Esophagus (tissue), 2 donors: ENCODE data around the gene CHFR. TPM values are rescaled to one million over a fixed set of nuclear protein-coding genes. Genes with fewer than 3 reads are reported as not detected.
A peak's percentile ranks its signal among the peaks of the same experiment; 100 is the strongest.
"Not testable (repeated sequence)": the region's sequence is repeated elsewhere in the genome, so short reads cannot be mapped to it uniquely, and the experiment has no call there.

Experiments used
- H3K27ac ChIP-seq, 2 donors: one replicate each; pipeline ENCODE4 v1.5.1; 2013; ENCODE audit warnings: low read depth in 2 of 2, mild to moderate bottlenecking in 2 of 2, inconsistent platforms in 1 of 2, low read length in 1 of 2, moderate library complexity in 1 of 2
- H3K27me3 ChIP-seq, 2 donors: one replicate each; pipeline ENCODE4 v1.6.1; 2013; ENCODE audit warnings: low read length in 2 of 2, control low read depth in 1 of 2, mild to moderate bottlenecking in 1 of 2; ENCODE audit not compliant: insufficient read depth in 2 of 2, control insufficient read depth in 1 of 2
- H3K36me3 ChIP-seq, 2 donors: one replicate each; pipeline ENCODE4 v1.6.1; 2013; ENCODE audit warnings: low read length in 1 of 2; ENCODE audit not compliant: control insufficient read depth in 2 of 2, insufficient read depth in 2 of 2
- H3K4me1 ChIP-seq, 2 donors: one replicate each; pipeline ENCODE4 v1.6.1; 2013; ENCODE audit warnings: low read length in 1 of 2; ENCODE audit not compliant: control insufficient read depth in 2 of 2, insufficient read depth in 2 of 2
- H3K4me3 ChIP-seq, 2 donors: one replicate each; pipeline ENCODE4 v1.5.1; 2013; ENCODE audit warnings: low read length in 2 of 2, mild to moderate bottlenecking in 2 of 2, low read depth in 1 of 2, moderate library complexity in 1 of 2
- H3K9me3 ChIP-seq, 2 donors: one replicate each; pipeline ENCODE4 v1.6.1; 2013; ENCODE audit warnings: mild to moderate bottlenecking in 2 of 2, low read depth in 1 of 2, low read length in 1 of 2, moderate library complexity in 1 of 2; ENCODE audit not compliant: control insufficient read depth in 2 of 2, insufficient read depth in 1 of 2
- WGBS, 2 donors: extraction: QIAGEN DNeasy Blood & Tissue Kit; methylation state at CpG; one replicate each; pipeline ENCODE4 v1.1.7; 2013; 5-methylcytosine and 5-hydroxymethylcytosine counted together
- polyA plus RNA-seq, 2 donors: library from polyadenylated mRNA; stranded (reverse); fragments of 200-250 nt; gene quantifications; one replicate each; pipeline ENCODE4 v1.2.3, GENCODE V29; 2013
- donor health status: healthy with polysubstance abuse.
- donor health status: Bipolar disorder and iron deficiency.

Gene CHFR
- polyA plus RNA-seq, 2 donors: 20.4 to 30.2 TPM

DNA sequence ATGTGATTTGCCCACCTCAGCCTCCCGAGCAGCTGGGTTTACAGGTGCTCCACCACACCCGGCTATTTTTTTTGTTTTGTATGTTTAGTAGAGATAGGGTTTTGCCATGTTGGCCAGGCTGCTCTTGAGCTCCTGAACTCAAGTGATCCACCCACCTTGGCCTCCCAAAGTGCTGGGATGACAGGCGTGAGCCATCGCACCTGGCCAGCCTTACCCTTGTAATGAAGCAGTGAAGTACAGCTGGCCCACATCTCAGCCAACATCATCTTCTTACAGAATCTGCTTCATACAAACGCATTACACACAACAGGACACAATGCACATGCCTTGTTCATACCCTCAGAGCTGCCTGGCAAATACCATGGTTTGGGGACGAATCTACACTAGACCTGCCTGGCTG, 31.3 kb upstream of the CHFR start:
- Histone ChIP-seq H3K4me1 (no peaks in the 10 kb centered on the region), H3K4me3 (no peak overlapping the region), H3K27me3 (no peaks in the 10 kb centered on the region), H3K9me3 (peaks cover 13 to 25% of the 10 kb centered on the region in 2 donors), H3K27ac (no peak overlapping the region), H3K36me3 (no peaks in the 10 kb centered on the region)
- WGBS, 2 donors: 94% methylated on average over 6 of the region's 6 CpGs

DNA sequence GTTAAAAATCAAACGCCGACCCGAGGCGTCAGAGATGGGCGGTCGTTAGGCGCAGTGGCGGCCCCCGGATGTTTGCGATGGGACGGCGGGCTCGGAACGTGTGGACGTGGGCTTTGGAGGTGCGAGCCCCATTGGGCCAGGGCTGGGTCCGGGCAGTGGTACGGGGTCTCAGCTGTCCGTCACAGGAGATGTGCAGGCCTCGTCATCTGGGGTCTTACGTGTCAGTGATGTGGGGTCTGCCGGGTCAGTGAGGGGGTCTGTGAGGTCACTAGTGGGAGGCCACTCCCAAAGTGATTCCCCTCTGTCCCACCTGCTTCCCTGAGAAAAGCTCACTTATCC, 21.6 kb upstream of the CHFR start:
- H3K27me3 ChIP-seq: no peaks in the 10 kb centered on the region
- H3K27ac ChIP-seq: peak overlapping the region; percentile 51 to 75
- peaks cover 0 to 2% of the 10 kb centered on the region in 2 donors for H3K4me1 ChIP-seq
- H3K9me3 ChIP-seq: peaks cover 0 to 8% of the 10 kb centered on the region in 2 donors
- peak overlapping the region; percentile 54 to 55 for H3K4me3 ChIP-seq
- H3K36me3 ChIP-seq: no peaks in the 10 kb centered on the region
- WGBS, 2 donors: 3 to 5% methylated on average over 22 of the region's 22 CpGs

DNA sequence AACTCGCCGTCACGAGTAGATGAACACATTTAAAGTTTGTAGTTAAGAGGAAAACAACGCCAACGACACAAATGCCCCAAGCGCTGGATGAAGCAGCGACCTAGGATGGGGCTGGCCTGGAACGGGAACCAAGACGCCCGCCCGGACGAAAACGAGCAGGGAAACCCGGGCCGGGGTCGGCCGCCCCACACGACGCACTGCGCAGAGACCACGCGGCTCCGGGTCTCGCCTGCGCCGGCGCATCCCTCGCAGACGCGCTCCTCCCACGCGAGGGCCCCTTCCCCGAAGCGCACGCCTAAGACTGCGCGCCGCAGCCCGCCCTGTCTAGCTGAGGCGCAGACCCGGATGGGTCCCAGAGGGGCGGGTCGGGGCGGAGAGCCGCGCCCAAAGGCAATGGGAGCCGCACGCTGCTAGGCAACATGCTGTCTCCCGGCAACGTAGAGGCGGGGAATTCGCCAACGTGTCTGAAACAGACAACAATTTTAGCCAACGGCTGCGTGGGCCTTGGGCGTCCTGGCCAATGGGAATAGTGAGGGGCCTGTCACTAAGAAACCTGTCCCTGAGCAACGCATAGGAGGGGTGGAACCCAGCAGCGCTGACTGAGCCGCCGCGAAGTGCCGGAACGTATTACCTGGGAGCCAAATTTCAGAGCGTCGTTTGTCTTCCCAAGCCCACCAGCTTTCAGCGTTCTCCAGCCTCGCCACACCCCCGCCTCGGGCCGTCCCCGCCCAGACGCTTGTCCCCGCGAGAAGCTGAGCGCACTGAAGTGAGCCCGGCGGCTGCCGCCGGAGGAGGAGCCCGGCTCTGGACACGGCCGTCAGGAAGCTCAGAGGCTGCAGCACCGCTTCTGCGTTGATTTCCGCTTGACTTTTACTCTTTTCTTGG, 21.0 kb upstream of the CHFR start:
- no peaks in the 10 kb centered on the region for H3K36me3 ChIP-seq
- peak overlapping the region; percentile 54 to 55 for H3K4me3 ChIP-seq
- no peaks in the 10 kb centered on the region for H3K27me3 ChIP-seq
- H3K27ac ChIP-seq: peak overlapping the region; percentile 73 to 75
- 1 to 2% methylated on average over 80 to 85 of the region's 85 CpGs for WGBS, 2 donors
- peaks cover 0 to 2% of the 10 kb centered on the region in 2 donors for H3K4me1 ChIP-seq
- H3K9me3 ChIP-seq: peaks cover 0 to 8% of the 10 kb centered on the region in 2 donors

DNA sequence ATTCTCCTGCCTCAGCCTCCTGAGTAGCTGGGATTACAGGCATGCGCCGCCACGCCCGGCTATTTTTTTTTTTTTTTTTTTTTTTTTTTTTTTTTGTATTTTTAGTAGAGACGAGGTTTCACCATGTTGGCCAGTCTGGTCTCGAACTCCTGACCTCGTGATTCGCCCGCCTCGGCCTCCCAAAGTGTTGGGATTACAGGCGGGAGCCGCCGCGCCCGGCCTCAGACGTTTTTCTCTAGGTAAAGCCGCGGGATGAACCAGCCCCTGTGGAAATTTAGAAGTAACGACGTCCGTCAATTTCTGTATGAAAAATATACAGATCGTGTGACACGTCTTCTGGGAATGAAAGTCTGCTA, 20.4 kb upstream of the CHFR start:
- 8 to 13% methylated on average over 22 to 23 of the region's 23 CpGs for WGBS, 2 donors
- not testable (repeated sequence) for H3K9me3 ChIP-seq
- peak overlapping the region; percentile 15 to 73 for H3K27ac ChIP-seq

DNA sequence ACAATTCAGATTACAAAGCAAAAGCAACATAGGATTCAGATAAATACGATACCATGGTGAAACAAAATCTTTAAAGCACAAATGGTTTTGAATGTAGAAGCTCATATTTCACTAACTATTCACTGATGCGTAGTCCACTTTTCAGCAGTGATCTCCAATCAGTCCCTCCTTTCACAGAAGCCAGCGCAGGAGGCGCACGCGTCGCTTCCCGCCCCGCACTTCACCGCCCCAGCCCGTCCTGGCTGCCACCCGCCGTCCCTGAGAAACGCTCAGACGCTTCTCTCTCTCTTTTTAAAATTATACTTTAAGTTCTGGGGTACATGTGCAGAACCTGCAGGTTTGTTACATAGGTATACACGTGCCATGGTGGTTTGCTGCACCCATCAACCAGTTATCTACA, 19.8 kb upstream of the CHFR start:
- Histone ChIP-seq H3K27ac (no peak overlapping the region), H3K9me3 (peaks cover 0 to 8% of the 10 kb centered on the region in 2 donors), H3K36me3 (no peaks in the 10 kb centered on the region), H3K4me3 (no peak overlapping the region), H3K27me3 (no peaks in the 10 kb centered on the region), H3K4me1 (peaks cover 0 to 2% of the 10 kb centered on the region in 2 donors)
- 29 to 30% methylated on average over 16 of the region's 16 CpGs for WGBS, 2 donors

More for the DNA sequence above, 20.4 kb upstream of the CHFR start:
- H3K4me1 ChIP-seq, H3K36me3 ChIP-seq, H3K27me3 ChIP-seq: not testable (repeated sequence)
- peak overlapping the region; percentile 54 to 55 for H3K4me3 ChIP-seq

DNA sequence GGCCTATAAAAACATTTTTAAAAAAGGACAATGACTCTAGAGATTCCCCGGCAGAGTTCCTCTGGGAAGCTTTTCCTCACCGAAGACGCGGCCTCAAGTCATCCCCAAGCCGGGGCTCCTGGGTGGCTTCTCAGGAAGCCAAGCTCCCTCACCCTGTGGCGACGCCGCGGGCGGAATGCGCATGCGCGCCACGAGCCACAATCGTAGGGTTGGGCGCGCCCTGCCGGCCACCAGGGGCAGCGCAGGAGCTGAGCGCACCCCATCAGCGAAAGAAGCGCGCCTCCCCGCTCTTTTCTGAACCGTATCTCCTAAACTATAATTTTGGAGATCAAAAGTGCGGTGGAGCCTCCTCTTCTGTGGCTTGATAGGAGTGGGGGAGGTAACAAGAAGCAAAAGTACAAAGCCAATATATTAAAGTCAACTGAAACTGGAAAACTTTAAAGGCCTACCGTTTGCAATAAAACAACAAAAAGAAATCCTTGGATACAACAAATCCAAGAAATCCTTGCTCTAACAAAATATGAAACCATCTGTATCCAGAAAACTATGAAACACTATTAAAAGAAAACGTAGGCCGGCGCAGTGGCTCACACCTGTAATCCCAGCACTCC, 17.4 kb upstream of the CHFR start:
- WGBS, 2 donors: 16% methylated on average over 30 of the region's 30 CpGs
- peaks cover 0 to 2% of the 10 kb centered on the region in 2 donors for H3K4me1 ChIP-seq
- no peaks in the 10 kb centered on the region for H3K27me3 ChIP-seq
- no peak overlapping the region for H3K27ac ChIP-seq
- no peaks in the 10 kb centered on the region for H3K36me3 ChIP-seq
- H3K4me3 ChIP-seq: no peak overlapping the region
- peaks cover 0 to 9% of the 10 kb centered on the region in 2 donors for H3K9me3 ChIP-seq

DNA sequence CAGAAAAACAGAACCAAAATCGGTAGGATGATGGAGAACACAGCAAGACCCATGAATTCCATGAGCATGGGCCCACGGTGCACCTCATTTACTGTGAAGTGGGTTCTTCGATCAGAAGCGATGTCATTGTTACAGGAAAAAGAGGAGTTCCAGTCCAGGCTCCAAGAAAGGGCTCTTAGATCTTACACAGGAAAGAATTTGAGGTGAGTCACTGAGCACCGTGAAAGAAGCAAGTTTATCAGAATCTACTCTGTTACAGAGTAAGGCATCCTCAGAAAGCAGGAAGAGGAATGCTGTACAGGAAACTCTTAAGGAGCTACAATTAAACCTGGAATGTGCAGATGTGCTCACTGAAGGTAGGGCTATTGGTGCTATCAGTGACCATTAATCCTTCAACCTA, 11.6 kb upstream of the CHFR start:
- no peak overlapping the region for H3K27ac ChIP-seq
- WGBS, 2 donors: 84 to 85% methylated on average over 5 of the region's 5 CpGs
- no peaks in the 10 kb centered on the region for H3K36me3 ChIP-seq

DNA sequence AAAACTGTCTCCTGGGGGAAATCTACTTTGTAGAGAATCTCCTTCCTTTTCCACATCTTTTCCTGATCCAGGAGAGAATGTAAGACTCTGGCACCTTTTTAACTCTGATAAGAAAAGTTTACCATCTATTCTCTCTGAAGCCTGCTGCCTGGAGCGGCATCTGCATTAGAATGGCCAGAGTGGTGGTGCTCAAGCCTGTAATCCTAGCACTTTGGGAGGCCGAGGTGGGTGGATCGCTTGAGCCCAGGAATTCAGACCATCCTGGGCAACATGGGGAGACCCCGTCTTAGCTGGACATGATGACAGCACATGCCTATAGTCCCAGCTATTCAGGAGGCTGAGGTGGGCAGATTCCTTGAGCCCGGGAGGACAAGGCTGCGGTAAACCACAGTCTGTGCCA, 1.4 kb upstream of the CHFR start:
- 75 to 78% methylated on average over 6 of the region's 6 CpGs for WGBS, 2 donors
- Histone ChIP-seq H3K36me3 (no peaks in the 10 kb centered on the region), H3K9me3 (no peaks in the 10 kb centered on the region), H3K4me3 (no peak overlapping the region), H3K27me3 (no peaks in the 10 kb centered on the region), H3K4me1 (no peaks in the 10 kb centered on the region), H3K27ac (no peak overlapping the region)

More for the DNA sequence above, 11.6 kb upstream of the CHFR start:
- Histone ChIP-seq H3K27me3 (no peaks in the 10 kb centered on the region), H3K4me3 (no peak overlapping the region), H3K9me3 (peaks cover 0 to 4% of the 10 kb centered on the region in 2 donors), H3K4me1 (no peaks in the 10 kb centered on the region)

DNA sequence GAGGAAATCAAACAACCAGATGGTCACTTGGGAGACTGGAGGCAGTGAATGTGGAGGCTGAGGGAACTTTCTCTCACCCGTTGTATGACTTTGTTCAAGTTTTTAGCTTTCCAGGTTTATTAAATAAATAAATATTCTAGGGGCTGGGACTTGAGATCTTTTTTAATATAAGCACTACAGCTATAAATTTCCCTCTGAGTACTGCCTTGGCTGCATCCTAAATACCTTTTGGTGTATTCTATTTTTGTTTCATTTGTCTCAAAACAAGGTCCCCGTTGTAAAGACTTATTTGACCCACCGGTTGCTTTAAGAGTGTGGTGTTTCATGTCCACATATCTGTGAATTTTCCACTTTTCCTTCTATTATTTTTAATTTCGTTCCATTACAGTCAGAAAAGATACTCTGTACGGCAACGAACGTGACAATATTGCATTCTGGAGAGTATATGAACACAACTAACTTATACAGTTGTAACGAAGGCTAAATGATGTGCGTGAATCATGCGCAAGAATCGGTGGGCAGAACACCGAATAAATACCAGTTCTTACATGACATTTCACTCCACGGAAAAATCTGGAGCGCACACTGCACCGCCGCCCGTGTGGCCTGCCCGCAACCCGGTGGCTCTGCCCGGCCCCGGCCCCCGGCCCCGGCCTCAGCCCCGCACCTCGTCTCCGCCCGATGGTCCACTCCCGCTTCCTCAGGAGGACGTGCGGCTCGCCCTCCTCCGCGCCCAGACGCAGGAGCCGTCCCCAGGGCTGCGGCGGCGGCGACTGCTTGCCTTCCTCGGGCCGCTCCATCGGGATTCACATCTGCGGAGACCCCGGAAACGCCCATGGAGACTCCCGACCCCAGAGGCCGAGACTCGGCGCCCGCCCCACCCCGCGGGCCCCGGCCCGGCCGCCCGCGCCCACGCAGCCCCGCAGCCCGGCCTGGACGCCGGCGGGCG, 602 bp downstream of the CHFR start:
- Histone ChIP-seq H3K27ac (peak overlapping the region; percentile 76 to 82), H3K9me3 (no peaks in the 10 kb centered on the region), H3K27me3 (no peaks in the 10 kb centered on the region), H3K36me3 (peaks cover 0 to 4% of the 10 kb centered on the region in 2 donors), H3K4me3 (peak overlapping the region; percentile 88 to 99), H3K4me1 (peaks cover 0 to 2% of the 10 kb centered on the region in 2 donors)
- 10 to 13% methylated on average over 37 to 64 of the region's 64 CpGs for WGBS, 2 donors
